ENCODE measurements around the gene DSP. TPM values are rescaled to one million over a fixed set of nuclear protein-coding genes. Genes with fewer than 3 reads are reported as not detected.

DSP gene
- total RNA-seq, 4 donors from 2014 or later: 56.9 to 243 (median 187) TPM

DNA sequence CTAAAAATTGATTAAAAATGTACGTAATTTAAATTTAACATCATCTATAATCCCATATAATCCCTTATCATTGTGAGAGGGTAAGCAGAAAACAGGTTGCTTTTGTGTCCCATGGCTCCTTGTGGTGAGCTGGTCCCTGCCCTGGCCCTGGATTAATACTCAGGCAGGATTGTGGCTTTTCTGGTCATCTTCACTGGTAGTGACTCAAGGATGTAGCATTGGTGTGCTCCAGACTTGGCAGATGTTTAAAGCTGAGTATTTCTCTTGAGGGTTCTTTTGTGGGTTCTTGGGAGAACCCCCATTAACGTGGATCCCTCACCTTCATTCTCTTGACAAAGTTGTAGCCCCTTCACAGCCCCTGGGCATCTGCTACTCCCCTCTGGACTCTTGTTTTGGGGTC lies 87.8 kb downstream of the DSP start:
- Histone ChIP-seq H3K36me3 (no peaks in the 10 kb centered on the region), H3K4me1 (no peaks in the 10 kb centered on the region), H3K9me3 (no peaks in the 10 kb centered on the region), H3K4me3 (no peak overlapping the region), H3K27ac (no peak overlapping the region), H3K27me3 (no peaks in the 10 kb centered on the region)
- TF ChIP-seq, protein P1, sequence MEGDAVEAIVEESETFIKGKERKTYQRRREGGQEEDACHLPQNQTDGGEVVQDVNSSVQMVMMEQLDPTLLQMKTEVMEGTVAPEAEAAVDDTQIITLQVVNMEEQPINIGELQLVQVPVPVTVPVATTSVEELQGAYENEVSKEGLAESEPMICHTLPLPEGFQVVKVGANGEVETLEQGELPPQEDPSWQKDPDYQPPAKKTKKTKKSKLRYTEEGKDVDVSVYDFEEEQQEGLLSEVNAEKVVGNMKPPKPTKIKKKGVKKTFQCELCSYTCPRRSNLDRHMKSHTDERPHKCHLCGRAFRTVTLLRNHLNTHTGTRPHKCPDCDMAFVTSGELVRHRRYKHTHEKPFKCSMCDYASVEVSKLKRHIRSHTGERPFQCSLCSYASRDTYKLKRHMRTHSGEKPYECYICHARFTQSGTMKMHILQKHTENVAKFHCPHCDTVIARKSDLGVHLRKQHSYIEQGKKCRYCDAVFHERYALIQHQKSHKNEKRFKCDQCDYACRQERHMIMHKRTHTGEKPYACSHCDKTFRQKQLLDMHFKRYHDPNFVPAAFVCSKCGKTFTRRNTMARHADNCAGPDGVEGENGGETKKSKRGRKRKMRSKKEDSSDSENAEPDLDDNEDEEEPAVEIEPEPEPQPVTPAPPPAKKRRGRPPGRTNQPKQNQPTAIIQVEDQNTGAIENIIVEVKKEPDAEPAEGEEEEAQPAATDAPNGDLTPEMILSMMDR (IDR thresholded peaks at IDR 0.05): no peak
- TF ChIP-seq POLR2A (IDR thresholded peaks at IDR 0.05): no peak
- no peak for DNase-seq

DNA sequence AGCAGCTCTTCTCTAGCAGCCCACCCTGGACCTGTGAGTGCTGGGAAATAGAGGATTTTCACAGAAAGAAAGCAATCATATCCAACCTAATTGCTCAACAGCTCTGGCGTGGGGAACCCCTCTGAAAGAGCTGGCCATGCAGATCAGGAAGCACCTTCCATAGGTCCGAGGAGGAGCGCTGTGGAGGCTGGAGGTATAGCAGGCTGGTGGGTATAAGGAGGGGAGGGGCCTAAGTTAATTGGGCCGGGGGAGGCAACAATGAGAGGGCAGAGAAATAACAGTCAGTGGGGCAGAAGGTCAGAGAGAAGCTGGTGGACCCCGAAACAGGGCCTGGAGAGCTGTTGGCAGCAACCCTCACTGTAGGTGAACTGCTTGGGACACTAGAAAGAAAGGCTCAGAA lies 89.3 kb downstream of the DSP start:
- Histone ChIP-seq H3K9me3 (no peaks in the 10 kb centered on the region), H3K36me3 (no peaks in the 10 kb centered on the region), H3K4me1 (no peaks in the 10 kb centered on the region), H3K27me3 (no peaks in the 10 kb centered on the region), H3K27ac (no peak overlapping the region), H3K4me3 (no peak overlapping the region)
- TF ChIP-seq, protein P1 (IDR thresholded peaks at IDR 0.05): no peak
- TF ChIP-seq POLR2A (IDR thresholded peaks at IDR 0.05): no peak
- DNase-seq: no peak

DNA sequence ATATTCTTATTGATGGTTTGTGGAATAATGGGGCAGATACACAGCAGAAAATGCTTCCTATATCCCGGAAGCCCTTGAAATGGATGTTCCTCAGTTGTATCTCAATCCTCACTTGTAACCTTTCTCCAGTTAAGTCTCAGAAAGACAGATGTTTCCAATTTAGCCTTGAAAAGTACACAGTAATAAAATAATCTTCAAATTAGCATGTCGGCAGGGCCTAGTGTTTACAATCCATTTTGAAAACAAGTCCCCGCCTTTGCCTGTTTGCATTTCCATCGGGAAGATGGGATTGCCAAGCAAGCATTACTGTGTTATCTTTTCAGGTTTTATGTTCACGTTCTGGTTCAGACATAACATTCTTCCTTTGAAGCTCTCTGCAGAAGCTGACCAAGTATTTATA lies 90.0 kb downstream of the DSP start:
- no peak overlapping the region for H3K4me3 ChIP-seq
- H3K27ac ChIP-seq: no peak overlapping the region
- TF ChIP-seq POLR2A (IDR thresholded peaks at IDR 0.05): no peak
- TF ChIP-seq, protein P1 (IDR thresholded peaks at IDR 0.05): no peak
- no peaks in the 10 kb centered on the region for H3K27me3 ChIP-seq
- no peak for DNase-seq
- H3K4me1 ChIP-seq: no peaks in the 10 kb centered on the region
- H3K9me3 ChIP-seq: no peaks in the 10 kb centered on the region
- H3K36me3 ChIP-seq: no peaks in the 10 kb centered on the region

DNA sequence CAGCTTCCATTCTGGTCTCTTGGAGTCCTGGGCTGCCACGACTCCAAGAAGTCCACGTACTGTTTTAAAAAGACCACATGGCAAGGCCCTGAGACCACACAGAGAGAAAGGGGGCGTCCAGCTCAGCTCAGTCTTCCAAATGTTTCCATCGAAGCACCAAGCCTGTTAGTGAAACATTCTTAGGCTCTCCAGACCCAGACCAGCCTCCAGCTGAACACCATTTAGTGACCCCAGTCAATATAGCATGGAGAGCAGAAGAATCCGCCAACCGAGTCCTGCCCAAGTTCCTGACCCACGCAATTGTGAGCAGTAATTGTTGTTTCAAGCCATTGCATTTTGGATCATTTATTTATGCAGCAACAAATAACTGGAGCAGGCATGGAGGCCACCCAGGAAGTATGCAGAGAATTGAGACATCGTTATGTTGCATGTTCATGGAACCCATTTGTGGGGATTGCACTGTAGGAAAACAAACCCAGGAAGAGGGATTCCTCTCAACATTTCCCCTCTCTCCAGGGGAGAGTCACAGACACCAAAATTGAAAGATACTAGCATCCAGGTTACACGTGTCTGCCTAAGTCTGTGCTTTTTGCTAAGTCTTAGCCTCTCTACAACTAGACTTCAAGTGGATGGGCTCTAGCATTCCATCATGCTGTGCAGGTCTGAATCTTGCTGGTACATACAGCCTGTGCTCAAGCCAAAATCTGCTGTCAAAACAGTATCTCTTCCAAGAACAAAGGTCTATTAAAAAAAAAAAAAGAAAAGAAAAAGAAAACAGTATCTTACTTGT lies 91.2 kb downstream of the DSP start:
- no peak for DNase-seq
- H3K4me1 ChIP-seq: no peaks in the 10 kb centered on the region
- no peak overlapping the region for H3K4me3 ChIP-seq
- H3K27ac ChIP-seq: no peak overlapping the region
- TF ChIP-seq, protein P1 (IDR thresholded peaks at IDR 0.05): no peak
- TF ChIP-seq POLR2A (IDR thresholded peaks at IDR 0.05): no peak
- H3K36me3 ChIP-seq: no peaks in the 10 kb centered on the region
- H3K27me3 ChIP-seq: no peaks in the 10 kb centered on the region
- H3K9me3 ChIP-seq: no peaks in the 10 kb centered on the region

DNA sequence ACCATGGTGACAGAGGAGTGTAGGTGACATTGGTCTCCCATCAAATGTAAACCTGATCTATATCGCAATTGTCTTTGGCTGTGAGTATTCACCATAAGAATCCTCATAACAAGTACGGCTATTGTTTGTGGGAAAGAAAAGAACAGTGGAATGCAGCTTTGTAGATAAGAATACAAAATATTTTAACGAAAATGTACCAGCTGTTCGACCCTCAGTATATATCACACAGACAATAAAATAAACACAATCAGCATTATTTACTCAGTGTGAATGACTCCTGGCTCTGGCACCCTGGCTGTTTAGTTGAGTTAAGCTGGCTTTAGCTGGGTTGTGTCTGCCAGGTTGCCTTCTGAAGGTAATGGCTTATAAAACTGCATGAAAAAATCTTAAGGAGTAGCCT lies 91.9 kb downstream of the DSP start:
- Histone ChIP-seq H3K4me1 (no peaks in the 10 kb centered on the region), H3K9me3 (no peaks in the 10 kb centered on the region), H3K27me3 (no peaks in the 10 kb centered on the region), H3K4me3 (no peak overlapping the region), H3K36me3 (no peaks in the 10 kb centered on the region), H3K27ac (no peak overlapping the region)
- no peak for DNase-seq
- TF ChIP-seq, protein P1 (IDR thresholded peaks at IDR 0.05): no peak
- no peak for TF ChIP-seq POLR2A (IDR thresholded peaks at IDR 0.05)
